ENCODE results near the gene ERC2. TPM values are rescaled to one million over a fixed set of nuclear protein-coding genes. Genes with fewer than 3 reads are reported as not detected.

Gene ERC2
- total and polyA plus RNA-seq, 2 donors (not counting 3 experiments of a cell fraction or from before 2014, with no cell fraction given): 5.6 to 15.5 TPM

DNA sequence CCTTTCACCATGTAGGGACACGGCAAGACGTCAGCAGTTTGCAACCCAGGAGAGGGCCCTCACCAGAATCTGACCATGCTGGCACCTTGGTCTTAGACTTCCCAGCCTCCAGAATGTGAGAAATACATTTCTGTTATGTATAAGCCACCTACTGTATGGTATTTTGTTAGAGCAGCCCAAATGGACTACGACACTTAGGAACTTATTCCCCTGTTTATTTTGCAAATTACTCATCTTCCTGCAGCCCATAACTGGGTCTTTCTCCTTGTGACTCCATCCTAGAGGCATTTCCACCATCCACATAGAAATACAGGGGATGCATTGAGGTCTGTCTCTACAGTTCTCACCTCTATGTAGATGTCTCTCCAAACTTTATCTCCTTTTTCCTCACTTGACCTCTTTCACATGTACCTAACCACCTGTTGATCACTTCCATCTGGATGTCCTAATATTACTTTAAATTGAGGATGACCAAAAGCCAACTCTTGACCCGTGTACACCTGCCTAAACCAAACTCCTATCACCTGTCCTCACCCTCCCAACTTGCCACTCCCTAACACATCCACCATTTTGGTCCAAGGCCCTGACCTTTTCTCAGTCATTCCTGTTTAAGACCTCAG lies 575.1 kb downstream of the ERC2 start:
- H3K9ac ChIP-seq (replicated peaks; ENCODE audit: extremely low read depth, insufficient read depth, low read length): no peak overlapping the region
- H3K4me1 ChIP-seq (ENCODE audit: control insufficient read depth, extremely low read depth, insufficient read depth, low read length): peaks cover 12% of the 10 kb centered on the region
- H2AFZ ChIP-seq (ENCODE audit: low read depth, low read length): no peak overlapping the region
- peak; percentile 47 for TF ChIP-seq JUN (IDR thresholded peaks at IDR 0.05; ENCODE audit: borderline replicate concordance, insufficient read depth, insufficient read length, low read depth)
- TF ChIP-seq FOS (IDR thresholded peaks at IDR 0.05; ENCODE audit: borderline replicate concordance, insufficient read depth, low read length): peak; percentile 85
- no peak for TF ChIP-seq POLR2AphosphoS5 (IDR thresholded peaks at IDR 0.05; ENCODE audit: insufficient read depth, low read depth, low read length)
- H3K9me1 ChIP-seq (replicated peaks; ENCODE audit: control insufficient read depth, extremely low read depth, insufficient read depth, low read length): no peaks in the 10 kb centered on the region
- H3K79me2 ChIP-seq (ENCODE audit: control insufficient read depth, insufficient read depth, low read length): no peaks in the 10 kb centered on the region
- no peak overlapping the region for H3K4me3 ChIP-seq (replicated peaks in 1 of 3; ENCODE audit: insufficient read depth in 1 of 3, low read depth in 1 of 3, low read length in 3 of 3)
- no peaks in the 10 kb centered on the region for H3K27me3 ChIP-seq (ENCODE audit: control insufficient read depth in 2 of 2, insufficient read depth in 2 of 2, low read length in 2 of 2)
- H3K9me3 ChIP-seq (replicated peaks; ENCODE audit: control insufficient read depth, insufficient read depth, low read length): no peaks in the 10 kb centered on the region
- dilution Hi-C loops (cut with MboI; ENCODE audit: extremely low pct_ligation_motif_present, low sequenced_read_pairs): no loop called here
- H3K4me2 ChIP-seq (ENCODE audit: insufficient read depth, low read length): peak overlapping the region; percentile 27
- DNase-seq (ENCODE audit: low read depth, low spot score) (peak; percentile 44), FAIRE-seq (peak; percentile 91)
- H3K36me3 ChIP-seq (ENCODE audit: control insufficient read depth in 2 of 2, extremely low read depth in 1 of 2, insufficient read depth in 2 of 2, low read length in 2 of 2): no peaks in the 10 kb centered on the region
- no peak overlapping the region for H3K27ac ChIP-seq (ENCODE audit: insufficient read depth, low read depth, low read length)
- H4K20me1 ChIP-seq (replicated peaks; ENCODE audit: control insufficient read depth, extremely low read depth, insufficient read depth, low read length): no peaks in the 10 kb centered on the region
- ChIA-PET POLR2A (no interaction called here), CTCF (no interaction called here)
- no TSS peak for BruUV-seq (replicated peaks)
- intact Hi-C loops (cut with micrococcal nuclease): loop anchor here (2.0 to 10.0 kb wide), 2 partner anchors 398 to 1038 kb away; no protein-coding TSS in a partner anchor

DNA sequence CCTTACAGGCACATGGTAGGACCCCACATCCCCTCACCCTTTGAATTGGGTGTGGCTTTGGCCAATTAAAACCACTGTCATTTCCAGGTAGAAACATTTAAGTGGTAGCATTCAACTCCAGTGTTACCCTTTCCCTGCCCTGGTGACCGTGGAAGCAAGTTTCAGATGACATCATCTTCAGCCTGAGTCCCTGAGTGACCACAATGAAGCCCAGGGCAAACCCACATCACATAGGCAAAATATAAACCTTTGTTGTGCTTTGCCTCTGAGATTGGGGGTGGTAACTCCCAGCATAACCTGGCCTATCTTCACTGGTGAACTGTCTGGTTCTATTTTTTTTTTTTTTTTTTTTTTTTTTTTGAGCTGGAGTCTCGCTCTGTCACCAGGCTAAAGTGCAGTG lies 577.2 kb downstream of the ERC2 start:
- H3K9me1 ChIP-seq (replicated peaks; ENCODE audit: control insufficient read depth, extremely low read depth, insufficient read depth, low read length): no peaks in the 10 kb centered on the region
- no TSS peak for BruUV-seq (replicated peaks)
- TF ChIP-seq FOS (IDR thresholded peaks at IDR 0.05; ENCODE audit: borderline replicate concordance, insufficient read depth, low read length) (no peak), POLR2A (IDR thresholded peaks at IDR 0.05; ENCODE audit: low read depth, low read length) (no peak), MYC (IDR thresholded peaks at IDR 0.05; ENCODE audit: low read depth, low read length) (no peak), GATA2 (IDR thresholded peaks at IDR 0.05; ENCODE audit: insufficient read depth, insufficient read length, low read depth, low read length) (no peak), CTCF (IDR thresholded peaks at IDR 0.05; ENCODE audit: extremely low read depth in 1 of 2, insufficient read depth in 1 of 2, low read depth in 1 of 2, low read length in 2 of 2) (no peak), POLR2AphosphoS5 (IDR thresholded peaks at IDR 0.05; ENCODE audit: insufficient read depth, low read depth, low read length) (no peak), JUN (IDR thresholded peaks at IDR 0.05; ENCODE audit: borderline replicate concordance, insufficient read depth, insufficient read length, low read depth) (no peak), EZH2 (IDR thresholded peaks at IDR 0.05; ENCODE audit: borderline replicate concordance, low read depth, low read length, severe bottlenecking) (no peak)
- TF ChIP-seq, protein P1, sequence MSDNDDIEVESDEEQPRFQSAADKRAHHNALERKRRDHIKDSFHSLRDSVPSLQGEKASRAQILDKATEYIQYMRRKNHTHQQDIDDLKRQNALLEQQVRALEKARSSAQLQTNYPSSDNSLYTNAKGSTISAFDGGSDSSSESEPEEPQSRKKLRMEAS (IDR thresholded peaks at IDR 0.05; ENCODE audit: insufficient read depth, insufficient read length): no peak
- H3K36me3 ChIP-seq (ENCODE audit: control insufficient read depth in 2 of 2, extremely low read depth in 1 of 2, insufficient read depth in 2 of 2, low read length in 2 of 2): no peaks in the 10 kb centered on the region
- ChIA-PET CTCF (no interaction called here), POLR2A (no interaction called here)
- H2AFZ ChIP-seq (ENCODE audit: low read depth, low read length): no peak overlapping the region
- no peaks in the 10 kb centered on the region for H3K79me2 ChIP-seq (ENCODE audit: control insufficient read depth, insufficient read depth, low read length)
- H3K27me3 ChIP-seq (ENCODE audit: control insufficient read depth in 2 of 2, insufficient read depth in 2 of 2, low read length in 2 of 2): no peaks in the 10 kb centered on the region
- H3K4me2 ChIP-seq (ENCODE audit: insufficient read depth, low read length): no peak overlapping the region
- peaks cover 19% of the 10 kb centered on the region for H3K4me1 ChIP-seq (ENCODE audit: control insufficient read depth, extremely low read depth, insufficient read depth, low read length)
- no peak for FAIRE-seq
- intact Hi-C loops (cut with micrococcal nuclease) (loop anchor here (10.0 kb wide), 1 partner anchor 1036 kb away; no protein-coding TSS in a partner anchor), dilution Hi-C loops (cut with MboI; ENCODE audit: extremely low pct_ligation_motif_present, low sequenced_read_pairs) (no loop called here)
- no peak overlapping the region for H3K27ac ChIP-seq (ENCODE audit: insufficient read depth, low read depth, low read length)
- no peaks in the 10 kb centered on the region for H4K20me1 ChIP-seq (replicated peaks; ENCODE audit: control insufficient read depth, extremely low read depth, insufficient read depth, low read length)
- H3K4me3 ChIP-seq (replicated peaks in 1 of 3; ENCODE audit: insufficient read depth in 1 of 3, low read depth in 1 of 3, low read length in 3 of 3): no peak overlapping the region
- H3K9ac ChIP-seq (replicated peaks; ENCODE audit: extremely low read depth, insufficient read depth, low read length): no peak overlapping the region
- no peak for DNase-seq (ENCODE audit: low read depth, low spot score)
- H3K9me3 ChIP-seq (replicated peaks; ENCODE audit: control insufficient read depth, insufficient read depth, low read length): no peaks in the 10 kb centered on the region
